Endodermal cell (in vitro differentiated cells): Measurements from ENCODE around the gene GOLM1. TPM values are rescaled to one million over a fixed set of nuclear protein-coding genes. Genes with fewer than 3 reads are reported as not detected.

Experiments used
- DNase-seq: peaks from one replicate; pipeline ENCODE4 v3.0.0-alpha.2; 2017
- H3K27ac ChIP-seq: 2 replicates; pipeline ENCODE4 v1.5.1; 2013; ENCODE audit warnings: mild to moderate bottlenecking, low read depth, low read length, moderate library complexity
- H3K27me3 ChIP-seq: 2 replicates; pipeline ENCODE4 v1.6.1; 2013; ENCODE audit warnings: mild to moderate bottlenecking, low read length, moderate library complexity; ENCODE audit not compliant: insufficient read depth, control insufficient read depth, poor library complexity, severe bottlenecking
- H3K36me3 ChIP-seq: 2 replicates; pipeline ENCODE4 v1.7.0; 2013; ENCODE audit warnings: mild to moderate bottlenecking, low read length, moderate library complexity; ENCODE audit not compliant: control insufficient read depth, insufficient read depth
- H3K4me1 ChIP-seq: one replicate; pipeline ENCODE4 v1.7.0; 2013; ENCODE audit warnings: low read length; ENCODE audit not compliant: control insufficient read depth, insufficient read depth
- H3K4me3 ChIP-seq: 2 replicates; pipeline ENCODE4 v1.5.1; 2013; ENCODE audit warnings: mild to moderate bottlenecking, low read length, moderate library complexity
- H3K9ac ChIP-seq: 2 replicates; pipeline ENCODE4 v1.6.1; 2013; ENCODE audit warnings: mild to moderate bottlenecking, low read length, moderate library complexity; ENCODE audit not compliant: poor library complexity, severe bottlenecking; ENCODE audit errors: extremely low read depth
- H3K9me3 ChIP-seq: 2 replicates; pipeline ENCODE4 v1.6.1; 2013; ENCODE audit warnings: mild to moderate bottlenecking, low read length, moderate library complexity; ENCODE audit not compliant: control insufficient read depth
- H3K27ac Mint-ChIP-seq: 2 replicates; pipeline ENCODE4 v1.8.0; 2020; ENCODE audit warnings: mixed read lengths
- H3K27me3 Mint-ChIP-seq: 2 replicates; pipeline ENCODE4 v1.8.0; 2021; ENCODE audit warnings: mild to moderate bottlenecking, mixed read lengths; ENCODE audit not compliant: insufficient read depth
- H3K36me3 Mint-ChIP-seq: 2 replicates; pipeline ENCODE4 v1.8.0; 2020; ENCODE audit warnings: low read depth, mixed read lengths
- H3K4me1 Mint-ChIP-seq: 2 replicates; pipeline ENCODE4 v1.8.0; 2020; ENCODE audit warnings: mixed read lengths
- H3K4me3 Mint-ChIP-seq: 2 replicates; pipeline ENCODE4 v1.8.0; 2020; ENCODE audit warnings: mild to moderate bottlenecking, moderate library complexity, mixed read lengths
- H3K9me3 Mint-ChIP-seq: 2 replicates; pipeline ENCODE4 v1.8.0; 2020; ENCODE audit warnings: mild to moderate bottlenecking, mixed read lengths
- WGBS, 2 experiments: methylation state at CpG; one replicate each; pipeline versions ENCODE4 v1.1.5 to v1.1.7; 2013; ENCODE audit warnings: missing lambda C conversion rate in 2 of 2, mixed read lengths in 1 of 2; ENCODE audit not compliant: insufficient coverage in 1 of 2, insufficient read length in 1 of 2; 5-methylcytosine and 5-hydroxymethylcytosine counted together
- total RNA-seq, 2 donors: library from RNA; stranded (reverse); fragmentation: NEBNext Ultra II Directional in 1 of 2; extraction: Animal tissue kit (Norgen Biotek cat#: 25700) in 1 of 2; gene quantifications; 2 replicates in 1 of 2; 3 replicates in 1 of 2; pipeline ENCODE4 v1.2.1, GENCODE V29; 2021
- TF ChIP-seq, protein P1 (sequence below): fragments of 200-600 bp; sonication (generic); conservative IDR thresholded peaks from 2 replicates; pipeline ENCODE4 v1.5.0; 2021; ENCODE audit warnings: antibody characterized with exemption, mild to moderate bottlenecking

GOLM1 gene
- total RNA-seq, 2 donors from 2014 or later: 64.5 to 66.4 TPM

GRCh38 chr9:86142973-86143372, 43.6 kb upstream of the GOLM1 start:
- 89 to 95% methylated on average over 2 of the region's 2 CpGs for WGBS, 2 experiments
- Mint-ChIP-seq H3K9me3 (peaks cover 26% of the 10 kb centered on the region), H3K4me3 (no peak overlapping the region), H3K36me3 (no peaks in the 10 kb centered on the region), H3K4me1 (no peaks in the 10 kb centered on the region), H3K27ac (no peak overlapping the region), H3K27me3 (no peaks in the 10 kb centered on the region)
- TF ChIP-seq, protein P1, sequence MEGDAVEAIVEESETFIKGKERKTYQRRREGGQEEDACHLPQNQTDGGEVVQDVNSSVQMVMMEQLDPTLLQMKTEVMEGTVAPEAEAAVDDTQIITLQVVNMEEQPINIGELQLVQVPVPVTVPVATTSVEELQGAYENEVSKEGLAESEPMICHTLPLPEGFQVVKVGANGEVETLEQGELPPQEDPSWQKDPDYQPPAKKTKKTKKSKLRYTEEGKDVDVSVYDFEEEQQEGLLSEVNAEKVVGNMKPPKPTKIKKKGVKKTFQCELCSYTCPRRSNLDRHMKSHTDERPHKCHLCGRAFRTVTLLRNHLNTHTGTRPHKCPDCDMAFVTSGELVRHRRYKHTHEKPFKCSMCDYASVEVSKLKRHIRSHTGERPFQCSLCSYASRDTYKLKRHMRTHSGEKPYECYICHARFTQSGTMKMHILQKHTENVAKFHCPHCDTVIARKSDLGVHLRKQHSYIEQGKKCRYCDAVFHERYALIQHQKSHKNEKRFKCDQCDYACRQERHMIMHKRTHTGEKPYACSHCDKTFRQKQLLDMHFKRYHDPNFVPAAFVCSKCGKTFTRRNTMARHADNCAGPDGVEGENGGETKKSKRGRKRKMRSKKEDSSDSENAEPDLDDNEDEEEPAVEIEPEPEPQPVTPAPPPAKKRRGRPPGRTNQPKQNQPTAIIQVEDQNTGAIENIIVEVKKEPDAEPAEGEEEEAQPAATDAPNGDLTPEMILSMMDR: no peak
- Histone ChIP-seq H3K27ac (no peak overlapping the region), H3K36me3 (no peaks in the 10 kb centered on the region), H3K27me3 (no peaks in the 10 kb centered on the region), H3K4me3 (no peak overlapping the region), H3K4me1 (no peaks in the 10 kb centered on the region), H3K9me3 (peaks cover 15% of the 10 kb centered on the region), H3K9ac (no peak overlapping the region)
- DNase-seq: no peak

DNA sequence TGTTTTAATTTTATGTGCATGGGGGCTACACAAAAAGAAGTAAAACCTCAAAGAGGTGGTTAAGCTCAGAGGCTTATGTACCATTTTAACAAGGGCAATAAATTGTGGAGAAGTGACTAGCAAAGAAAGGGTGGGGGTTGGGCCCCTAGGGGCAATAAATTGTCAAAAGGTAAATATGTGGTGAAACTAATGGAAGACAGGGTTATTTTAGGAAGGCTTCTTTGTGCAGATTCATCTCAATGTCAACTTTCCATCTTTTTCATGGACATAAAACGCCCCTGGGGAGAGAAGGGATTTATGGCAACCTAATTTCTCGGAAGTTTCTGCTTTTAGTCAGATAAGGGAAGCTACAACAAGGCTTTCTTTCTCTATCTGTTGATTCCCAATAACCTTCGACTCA, 42.5 kb upstream of the GOLM1 start:
- Mint-ChIP-seq H3K36me3 (no peaks in the 10 kb centered on the region), H3K4me1 (no peaks in the 10 kb centered on the region), H3K27ac (no peak overlapping the region), H3K4me3 (no peak overlapping the region), H3K27me3 (no peaks in the 10 kb centered on the region), H3K9me3 (peaks cover 16% of the 10 kb centered on the region)
- TF ChIP-seq, protein P1: no peak
- Histone ChIP-seq H3K27me3 (no peaks in the 10 kb centered on the region), H3K9ac (no peak overlapping the region), H3K4me1 (no peaks in the 10 kb centered on the region), H3K27ac (no peak overlapping the region), H3K4me3 (no peak overlapping the region), H3K9me3 (peaks cover 7% of the 10 kb centered on the region), H3K36me3 (no peaks in the 10 kb centered on the region)
- WGBS, 2 experiments: 82 to 89% methylated on average over 3 of the region's 3 CpGs
- DNase-seq: no peak

- Mint-ChIP-seq H3K9me3 (no peaks in the 10 kb centered on the region), H3K27me3 (no peaks in the 10 kb centered on the region), H3K4me1 (peaks cover 4% of the 10 kb centered on the region), H3K4me3 (no peak overlapping the region), H3K36me3 (no peaks in the 10 kb centered on the region), H3K27ac (no peak overlapping the region)
- H3K36me3 ChIP-seq: no peaks in the 10 kb centered on the region
- TF ChIP-seq, protein P1: no peak
- no peak overlapping the region for H3K27ac ChIP-seq
- H3K9ac ChIP-seq: no peak overlapping the region
- H3K4me3 ChIP-seq: no peak overlapping the region
- H3K9me3 ChIP-seq: no peaks in the 10 kb centered on the region
- H3K4me1 ChIP-seq: no peaks in the 10 kb centered on the region
- 87 to 94% methylated on average over 5 of the region's 5 CpGs for WGBS, 2 experiments
- no peaks in the 10 kb centered on the region for H3K27me3 ChIP-seq
- DNase-seq: no peak
Observed at GRCh38 chr9:86135371-86135770, 36.0 kb upstream of the GOLM1 start.
